GM12865 (cell line): ENCODE results near the gene USF2.

Experiments used
- DNase-seq: peaks from one replicate; pipeline ENCODE4 v3.0.0; 2010; ENCODE audit warnings: low read depth
- H3K4me3 ChIP-seq: 2 replicates; pipeline ENCODE4 v1.5.1; 2011; ENCODE audit warnings: mild to moderate bottlenecking, low read depth, low read length, control low read depth
- CTCF ChIP-seq: IDR thresholded peaks from 2 replicates; pipeline ENCODE4 v1.5.1; 2011; ENCODE audit warnings: low read length, control low read depth, low read depth, inconsistent platforms; ENCODE audit not compliant: insufficient read depth; ENCODE audit errors: missing control alignments

Gene USF2

GRCh38 chr19:35253316-35254286, 15.2 kb upstream of the USF2 start:
- TF ChIP-seq CTCF: no peak
- DNase-seq: no peak
- no peak overlapping the region for H3K4me3 ChIP-seq

- no peak for DNase-seq
- H3K4me3 ChIP-seq: no peak overlapping the region
- no peak for TF ChIP-seq CTCF
Observed at GRCh38 chr19:35254341-35255297, 14.1 kb upstream of the USF2 start.

GRCh38 chr19:35256566-35256965, 12.2 kb upstream of the USF2 start:
- TF ChIP-seq CTCF: no peak
- H3K4me3 ChIP-seq: no peak overlapping the region
- no peak for DNase-seq

GRCh38 chr19:35257113-35257461, 11.7 kb upstream of the USF2 start:
- H3K4me3 ChIP-seq: no peak overlapping the region

GRCh38 chr19:35260694-35261304, 8.0 kb upstream of the USF2 start:
- DNase-seq: no peak
- TF ChIP-seq CTCF: no peak

More at GRCh38 chr19:35257113-35257461, 11.7 kb upstream of the USF2 start:
- TF ChIP-seq CTCF: no peak
- DNase-seq: no peak

GRCh38 chr19:35261356-35262100, 7.2 kb upstream of the USF2 start:
- no peak for DNase-seq
- TF ChIP-seq CTCF: no peak
- no peak overlapping the region for H3K4me3 ChIP-seq

More at GRCh38 chr19:35260694-35261304, 8.0 kb upstream of the USF2 start:
- H3K4me3 ChIP-seq: no peak overlapping the region
